C1 segment of cervical spinal cord (tissue), 14 donors: Measurements from ENCODE around the gene DAPL1.

Experiments used
- DNase-seq, 14 donors: peaks; one replicate each; lab custom pipeline; 2025; lab: John Stamatoyannopoulos, UW

DAPL1 gene, protein sequence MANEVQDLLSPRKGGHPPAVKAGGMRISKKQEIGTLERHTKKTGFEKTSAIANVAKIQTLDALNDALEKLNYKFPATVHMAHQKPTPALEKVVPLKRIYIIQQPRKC

DNA sequence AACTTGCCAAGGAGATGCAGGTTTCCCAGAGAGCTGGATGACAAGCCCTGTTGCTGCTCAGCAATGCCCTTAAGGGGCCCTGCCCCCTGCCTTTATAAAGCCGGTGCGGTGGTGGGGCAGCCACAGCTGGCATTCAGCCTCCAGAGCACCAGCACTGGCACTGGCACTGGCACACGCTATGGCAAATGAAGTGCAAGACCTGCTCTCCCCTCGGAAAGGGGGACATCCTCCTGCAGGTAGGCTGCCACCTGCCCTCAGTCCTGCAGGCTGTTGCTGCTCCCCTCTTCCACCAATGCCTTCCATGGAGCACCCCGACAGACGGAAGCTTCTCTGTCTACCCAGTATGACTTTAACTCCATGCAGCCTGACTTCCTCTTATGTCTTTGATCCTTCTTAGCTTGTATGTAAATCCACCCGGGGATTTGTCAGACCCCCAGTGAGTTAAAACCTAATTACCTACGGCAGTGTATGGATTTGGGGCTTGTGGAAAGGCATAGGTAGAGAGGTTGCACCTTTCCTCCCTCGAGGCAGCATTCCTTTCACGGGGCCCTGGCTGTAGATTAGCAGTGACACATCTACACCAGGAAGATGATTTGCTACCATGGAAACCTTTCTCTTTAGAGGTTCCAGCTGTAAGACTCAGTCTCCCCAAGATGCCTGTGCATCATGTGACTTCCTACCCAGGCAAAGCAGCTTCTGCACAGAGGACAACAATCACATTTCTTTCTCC is at the start of gene DAPL1:
Gene DAPL1 (plus strand): TSS at position 123 of the 730 bp plus-strand sequence. CDS start 56 bp downstream, at position 179.
- peak in 1 of 14 donors; percentile 31 for DNase-seq

DNA sequence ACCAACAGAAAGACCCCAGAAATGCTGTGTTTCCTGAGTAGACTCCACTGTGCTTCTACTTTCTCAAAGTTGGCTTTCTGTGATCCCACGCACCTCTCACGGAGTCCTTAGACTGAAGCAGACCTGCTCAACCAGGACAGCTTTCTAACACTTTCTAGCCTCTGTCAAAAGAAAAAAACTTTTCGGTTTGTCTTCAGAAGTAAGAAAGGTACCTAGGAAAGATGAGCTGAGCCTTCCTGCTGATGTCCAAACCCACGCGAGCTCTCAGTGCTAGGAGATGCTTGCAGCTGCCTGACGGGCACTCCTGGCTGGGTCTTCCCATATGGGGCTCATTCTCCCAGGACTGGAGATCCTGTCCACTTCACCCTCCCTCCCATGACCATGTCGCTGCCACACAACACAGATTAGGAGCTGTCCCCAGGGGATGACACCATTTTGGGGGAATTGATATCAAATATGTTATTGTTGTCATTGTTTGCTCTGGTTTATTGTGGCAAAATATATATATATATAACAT is 49.2 kb upstream of the DAPL1 start:
- DNase-seq = no peak

DNA sequence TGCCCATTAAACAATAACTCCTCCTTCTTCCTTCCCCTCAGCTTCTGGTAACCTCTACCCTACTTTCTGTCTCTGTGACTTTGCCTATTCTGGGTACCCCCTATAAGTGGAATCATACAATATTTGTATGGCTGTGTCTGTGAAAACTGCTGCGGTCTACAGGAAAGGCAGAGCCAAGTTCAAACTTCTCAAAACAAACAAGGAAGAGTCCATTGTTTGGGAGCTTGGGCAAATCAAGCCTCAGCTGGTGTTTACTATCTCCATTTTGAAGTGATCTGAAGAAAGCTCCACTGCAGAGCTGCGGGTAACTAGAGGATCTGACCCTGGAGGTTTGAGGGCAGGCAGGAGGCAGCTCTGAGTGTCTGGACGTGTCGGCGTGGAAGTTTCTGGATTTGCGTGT is 48.6 kb upstream of the DAPL1 start:
- DNase-seq = no peak

DNA sequence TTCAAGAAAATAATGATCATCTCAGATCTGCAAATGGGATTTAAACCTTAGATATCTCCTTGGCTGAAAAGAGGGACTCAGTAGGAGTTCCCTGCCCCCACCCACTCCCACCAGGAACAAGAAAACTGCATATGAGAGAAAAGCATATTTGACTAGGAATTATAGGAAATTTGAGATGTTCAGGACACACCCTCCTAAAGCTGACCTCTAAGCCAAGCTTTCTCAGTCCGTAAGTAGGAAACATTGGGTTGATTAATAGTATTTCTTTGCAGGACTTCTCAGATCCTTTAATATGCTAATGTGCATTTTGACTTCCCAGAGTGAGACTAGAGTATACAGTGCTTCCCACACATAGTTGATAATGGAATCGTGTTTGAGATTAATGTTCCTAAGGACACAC is 47.8 kb upstream of the DAPL1 start:
- no peak for DNase-seq

DNA sequence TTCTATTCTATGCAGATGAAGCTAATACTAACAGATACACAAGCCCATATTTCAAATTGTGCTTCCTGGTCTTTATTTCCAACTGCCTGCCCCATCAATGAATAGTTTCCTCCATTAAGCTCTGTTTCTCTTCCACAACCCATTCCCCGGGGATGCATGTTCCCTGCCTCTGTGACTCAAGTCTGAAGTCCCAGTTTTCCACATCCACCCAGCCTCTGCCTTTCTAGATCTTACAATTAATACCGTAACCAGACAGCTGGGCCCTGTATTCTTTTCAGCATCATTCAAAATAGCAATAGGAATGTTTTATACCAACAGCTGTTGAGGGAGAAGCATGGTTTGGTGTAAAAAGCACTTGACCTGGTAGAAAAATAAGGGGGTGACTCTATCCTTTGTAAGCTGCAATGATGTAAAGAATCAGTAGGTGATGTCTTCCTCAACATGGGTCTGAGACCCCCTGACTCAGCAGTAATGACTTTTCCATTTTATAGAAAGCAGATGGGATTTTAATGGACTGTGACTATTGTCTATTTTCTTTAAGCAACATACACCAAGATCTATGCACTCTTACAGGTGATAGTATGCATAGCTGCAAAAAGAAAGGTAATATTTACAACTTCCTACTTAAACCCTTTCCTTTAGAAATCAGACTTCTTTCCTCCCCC is 46.1 kb upstream of the DAPL1 start:
- no peak for DNase-seq

DNA sequence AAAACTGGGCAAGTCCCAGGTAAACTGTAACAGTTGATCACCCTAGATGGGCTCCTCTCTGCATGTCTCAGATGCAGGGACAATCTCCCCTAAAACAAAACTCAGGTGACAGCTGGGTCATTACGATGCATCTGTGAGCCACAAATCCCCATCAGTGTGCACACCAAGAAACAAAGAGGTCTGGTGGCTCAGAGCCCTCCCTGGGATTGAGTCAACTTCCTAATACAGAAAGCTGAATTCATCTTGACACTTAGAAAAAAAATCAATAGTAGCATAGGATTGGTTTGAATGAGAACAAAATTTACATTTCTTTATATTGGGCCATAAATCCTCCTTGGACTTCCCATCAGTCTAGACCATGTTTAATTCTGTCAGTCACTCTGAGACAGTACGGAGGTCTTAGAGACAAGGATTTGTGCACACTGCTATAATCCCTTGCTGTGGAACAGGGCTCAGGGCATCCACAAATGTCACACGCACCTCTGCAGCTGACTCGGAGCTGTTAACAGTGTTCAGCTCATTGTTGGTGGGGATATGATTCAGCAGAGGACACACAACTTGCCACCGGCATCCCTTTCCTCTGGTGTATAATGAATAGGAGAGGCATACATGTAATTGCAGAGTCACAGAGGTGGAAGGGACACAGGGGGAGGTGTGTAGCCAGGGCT is 44.5 kb upstream of the DAPL1 start:
- DNase-seq = no peak

DNA sequence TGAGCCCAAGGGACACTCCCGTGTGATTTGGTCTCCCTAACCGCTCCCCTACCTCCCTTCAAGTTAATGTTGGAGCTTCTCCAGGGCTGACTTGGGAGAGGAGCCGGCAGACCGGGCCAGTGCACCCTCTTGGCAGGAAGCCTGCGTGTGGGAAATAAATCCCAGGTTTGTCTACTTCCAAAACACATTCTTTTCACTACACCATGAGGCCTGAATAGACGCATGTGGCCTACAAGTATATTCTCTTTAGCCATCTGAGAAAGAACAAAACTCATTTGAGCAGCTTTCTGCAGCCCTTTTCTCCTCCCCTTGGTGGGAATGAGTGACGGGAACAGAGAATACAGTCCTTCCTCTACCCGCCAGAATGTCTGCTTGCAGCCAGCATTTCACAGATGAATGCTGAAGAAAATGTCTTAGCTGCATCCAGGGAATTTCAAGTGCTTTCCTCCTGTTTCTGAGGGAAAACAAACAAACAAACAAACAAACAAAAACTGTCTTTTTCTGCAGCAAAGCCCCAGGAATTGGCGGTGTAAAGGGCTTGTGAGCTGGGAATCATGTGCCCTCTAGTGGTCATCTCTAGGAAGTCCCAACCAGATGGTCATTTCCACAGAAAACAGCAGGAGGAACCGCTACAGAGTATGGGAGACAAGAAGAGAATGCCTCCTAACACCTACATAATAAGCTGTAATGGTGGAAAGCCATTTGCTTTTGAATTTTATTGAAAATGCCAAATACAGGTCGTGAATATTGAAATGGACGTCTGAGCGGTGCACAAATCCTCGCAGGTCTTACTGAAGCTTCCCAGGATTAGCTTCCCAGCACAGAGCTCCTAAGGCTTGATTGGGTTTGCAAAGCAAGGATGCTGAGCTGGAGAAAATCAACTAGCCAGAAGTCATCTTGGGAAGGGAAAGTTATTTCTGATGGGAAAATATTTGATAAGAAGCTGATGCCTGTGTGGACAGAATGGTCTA is 41.2 kb upstream of the DAPL1 start:
- peak in 12 of 14 donors; percentile 10 to 79 (median 44) for DNase-seq

DNA sequence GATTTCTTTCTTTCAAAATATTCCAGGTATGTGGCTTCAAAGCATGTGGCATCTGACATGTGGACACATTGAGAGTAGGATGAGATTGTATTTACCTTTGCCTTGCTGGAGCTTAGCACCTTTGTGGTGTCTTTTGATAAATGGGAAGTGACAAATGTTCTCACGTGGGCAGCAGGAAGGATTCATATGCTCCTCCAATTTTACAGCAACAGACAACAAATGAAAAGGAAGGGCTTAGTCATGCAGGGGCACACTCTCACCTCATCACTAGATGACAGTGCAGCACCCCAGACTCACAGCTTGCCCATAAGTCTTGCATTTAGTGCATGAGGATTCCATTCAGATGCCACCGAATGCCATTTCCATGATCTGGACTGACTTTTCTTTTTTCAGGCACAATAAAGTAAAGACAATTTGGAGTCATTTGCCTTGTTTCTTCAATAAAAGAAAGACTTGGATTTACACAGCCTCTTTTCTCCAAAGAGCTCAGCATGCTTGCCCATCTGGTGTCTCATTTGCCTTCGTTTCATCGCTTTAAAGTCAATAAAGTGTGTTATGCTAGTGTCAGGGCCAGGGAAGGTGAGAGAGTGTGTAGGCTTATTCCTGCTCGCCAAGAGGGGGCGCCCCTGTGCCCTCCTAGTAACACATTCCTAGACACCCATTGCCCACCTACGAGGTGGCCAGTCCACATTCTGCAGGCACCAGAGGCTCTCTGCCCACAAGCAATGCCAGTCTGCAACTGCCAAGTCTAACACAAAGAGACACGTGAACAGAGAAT is 39.6 kb upstream of the DAPL1 start:
- DNase-seq = no peak

DNA sequence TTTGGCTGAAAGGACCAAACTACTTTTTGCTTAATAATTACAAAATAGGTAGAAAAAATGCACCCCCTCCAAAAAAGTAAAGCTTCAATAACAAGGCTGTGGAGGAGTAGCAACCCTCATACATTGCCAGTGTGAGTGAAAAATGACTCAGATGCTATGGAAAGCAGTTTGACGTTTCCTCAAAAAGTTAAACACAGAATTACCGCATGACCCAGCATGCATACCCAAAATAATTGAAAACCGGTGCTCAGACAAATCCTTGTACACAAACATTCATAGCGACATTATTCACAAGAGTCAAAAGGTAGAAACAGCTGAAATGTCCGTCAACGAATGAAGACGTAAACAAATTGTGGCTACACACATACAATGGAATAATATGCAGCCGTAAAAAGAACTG is 38.8 kb upstream of the DAPL1 start:
- no peak for DNase-seq

DNA sequence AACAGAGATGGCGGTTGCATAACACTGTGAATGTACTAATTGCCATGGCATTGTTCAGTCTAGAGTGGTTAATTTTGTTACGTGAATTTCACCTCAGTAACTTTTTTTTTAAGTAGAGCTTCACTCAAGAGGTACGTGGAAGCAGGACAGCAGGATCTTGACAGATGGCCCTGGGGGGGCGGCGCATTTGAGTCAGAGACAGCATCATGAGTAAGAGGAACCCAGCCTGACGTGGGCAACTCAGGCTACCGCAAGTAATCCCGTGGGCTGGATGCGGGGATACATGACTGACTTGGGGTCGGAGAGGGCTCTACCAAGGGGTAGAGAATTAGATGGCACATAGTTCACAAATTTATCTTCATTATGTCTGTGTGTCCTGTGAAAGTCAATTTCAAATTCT is 38.1 kb upstream of the DAPL1 start:
- no peak for DNase-seq

DNA sequence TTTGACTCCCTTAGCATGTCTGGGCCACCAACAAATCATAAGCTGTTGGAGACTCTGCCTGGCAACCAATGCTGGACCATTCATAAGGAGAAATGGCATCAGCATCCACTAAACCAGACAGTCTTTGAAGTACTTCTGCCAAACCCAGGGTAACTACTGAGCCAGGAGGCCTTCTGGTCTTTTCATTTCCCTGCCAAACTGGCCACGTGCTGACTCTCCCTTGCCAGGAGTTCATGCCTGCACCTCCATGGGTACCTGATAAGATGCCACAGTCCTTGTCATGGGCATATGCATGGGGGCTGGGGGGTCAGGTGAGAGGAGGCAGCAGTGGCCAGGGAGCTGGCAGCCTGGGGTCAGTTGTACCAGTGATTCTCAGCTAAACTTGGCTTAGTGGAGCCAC is 34.2 kb upstream of the DAPL1 start:
- peak in 3 of 14 donors; percentile 4 to 89 (median 37) for DNase-seq

DNA sequence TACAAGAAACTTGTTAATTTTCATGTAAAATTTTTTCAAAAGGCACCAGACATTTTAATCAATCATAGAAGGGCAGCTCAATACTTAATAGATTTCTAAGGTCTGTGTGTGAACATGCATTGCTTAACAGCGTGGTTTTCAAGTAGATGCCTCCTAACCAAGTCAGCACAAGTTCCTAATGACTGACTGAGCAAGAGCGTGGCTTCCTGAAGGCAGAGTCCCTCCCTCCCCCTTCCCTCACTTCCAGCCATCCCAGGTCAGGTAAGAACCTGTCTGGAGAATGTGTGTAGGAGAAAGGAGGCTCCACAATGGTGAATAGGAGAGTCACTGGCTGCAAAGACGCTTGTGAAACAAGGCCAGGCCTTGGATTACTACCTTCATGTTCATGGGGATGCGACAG is 33.5 kb upstream of the DAPL1 start:
- no peak for DNase-seq

DNA sequence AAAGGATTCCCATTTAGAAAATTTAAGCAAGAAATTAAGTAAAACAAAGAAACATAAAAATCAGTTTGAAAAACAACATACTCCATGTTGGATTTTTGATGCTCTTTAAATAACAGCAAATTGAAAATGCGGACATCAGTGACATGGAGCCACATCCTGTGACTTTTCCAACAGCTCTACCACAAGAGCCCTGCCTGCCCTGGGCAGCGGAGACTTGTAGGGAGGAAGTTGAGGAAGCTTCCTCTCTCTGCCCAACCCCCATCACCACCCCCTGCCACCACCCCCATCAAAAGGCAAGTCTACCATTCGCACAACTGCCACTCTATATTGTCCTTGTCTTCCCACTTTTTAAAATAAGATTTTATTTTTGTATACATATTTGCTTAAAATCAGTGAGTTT is 32.8 kb upstream of the DAPL1 start:
- no peak for DNase-seq

DNA sequence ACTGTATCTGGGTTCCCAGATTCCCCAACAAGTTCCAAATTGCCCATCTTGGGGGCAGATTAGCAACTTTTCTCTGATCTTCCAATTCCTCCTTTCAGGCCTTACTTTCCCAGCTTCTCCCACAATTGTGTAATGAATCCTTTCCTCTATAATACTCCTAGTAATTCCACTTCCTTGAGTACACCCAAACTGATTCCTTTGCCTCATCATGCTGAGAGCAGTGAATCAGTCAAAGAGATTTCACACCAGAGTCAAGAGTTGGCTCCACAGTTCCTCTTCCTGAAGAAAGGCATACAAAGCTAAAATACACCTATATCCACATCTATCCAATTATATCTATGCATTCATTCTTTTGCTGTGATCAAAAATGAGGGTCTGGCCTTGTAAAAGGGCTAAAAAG is 28.6 kb upstream of the DAPL1 start:
- DNase-seq = no peak

DNA sequence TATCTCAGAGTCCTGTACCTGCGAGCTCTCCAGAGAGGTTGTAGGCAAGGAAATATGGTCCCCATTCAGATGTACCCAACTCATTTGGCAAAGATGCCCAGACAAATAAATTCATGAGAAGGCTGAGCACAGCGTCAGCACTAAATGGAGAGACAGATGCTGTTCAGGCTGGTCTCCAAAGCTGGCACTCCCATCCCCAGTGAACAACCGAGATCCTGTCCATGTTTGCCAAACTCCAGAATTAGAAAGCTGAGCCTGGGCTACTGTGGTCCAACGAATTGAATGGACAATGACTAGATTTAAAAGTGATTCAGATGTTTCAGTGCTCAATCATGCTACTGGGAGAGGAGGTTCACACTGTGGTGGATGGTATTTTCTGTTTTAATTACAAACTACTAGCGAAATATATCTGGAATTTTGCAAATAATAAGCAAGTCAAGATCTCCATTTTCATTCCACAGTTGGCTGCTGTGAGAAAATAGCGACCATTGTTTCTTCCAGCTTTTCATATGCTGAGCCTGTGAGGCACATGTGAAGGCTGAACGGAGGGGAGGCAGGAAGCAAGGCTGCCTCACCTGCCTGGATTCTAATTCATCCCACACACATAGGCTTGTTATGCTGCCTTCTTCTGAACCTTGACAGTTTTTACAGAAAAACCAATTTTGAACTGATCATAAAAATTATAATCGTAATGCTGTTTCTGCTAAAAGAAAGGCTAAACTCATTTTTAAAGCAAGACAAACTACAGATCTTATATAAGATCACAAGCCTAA is 22.6 kb upstream of the DAPL1 start:
- peak in 11 of 14 donors; percentile 23 to 79 (median 61) for DNase-seq

DNA sequence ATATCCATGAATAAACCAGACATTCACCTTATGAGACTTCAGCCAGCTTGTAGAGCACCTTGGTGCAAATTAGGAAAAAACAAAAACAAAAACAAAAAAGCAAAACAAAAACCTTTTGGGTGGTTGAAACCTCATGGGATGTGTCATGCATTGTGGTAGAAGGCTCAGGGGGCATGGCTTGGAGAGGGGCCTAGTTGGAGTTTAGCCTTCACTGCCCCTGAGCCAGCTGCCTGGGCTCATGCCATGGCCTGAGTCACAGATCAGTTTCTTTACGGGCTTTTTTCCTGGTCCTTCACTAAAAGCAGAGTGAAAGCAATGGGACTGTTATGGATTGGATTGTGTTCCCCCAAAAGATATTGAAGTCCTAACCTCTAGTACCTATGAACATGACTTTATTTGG is 22.0 kb upstream of the DAPL1 start:
- peak in 6 of 14 donors; percentile 4 to 59 (median 27) for DNase-seq

DNA sequence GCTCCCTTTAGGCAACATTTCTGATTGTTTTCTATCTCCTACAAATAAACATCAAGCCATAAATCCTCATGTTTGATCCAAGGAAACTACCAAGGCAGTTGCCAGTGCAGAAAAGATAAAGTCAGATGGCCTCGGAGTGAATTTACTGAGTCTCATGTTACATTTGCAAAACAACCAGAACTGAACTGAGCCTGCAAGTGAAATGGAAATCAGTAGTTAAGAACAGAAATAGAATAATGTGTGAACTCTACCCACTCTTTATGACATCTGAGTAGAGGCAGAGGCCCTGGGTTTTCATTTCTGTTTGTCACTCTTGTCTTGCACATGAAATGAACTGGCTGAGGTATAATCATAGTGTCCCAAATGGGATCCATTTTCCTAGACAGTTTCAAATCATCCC is 20.4 kb upstream of the DAPL1 start:
- DNase-seq = no peak

DNA sequence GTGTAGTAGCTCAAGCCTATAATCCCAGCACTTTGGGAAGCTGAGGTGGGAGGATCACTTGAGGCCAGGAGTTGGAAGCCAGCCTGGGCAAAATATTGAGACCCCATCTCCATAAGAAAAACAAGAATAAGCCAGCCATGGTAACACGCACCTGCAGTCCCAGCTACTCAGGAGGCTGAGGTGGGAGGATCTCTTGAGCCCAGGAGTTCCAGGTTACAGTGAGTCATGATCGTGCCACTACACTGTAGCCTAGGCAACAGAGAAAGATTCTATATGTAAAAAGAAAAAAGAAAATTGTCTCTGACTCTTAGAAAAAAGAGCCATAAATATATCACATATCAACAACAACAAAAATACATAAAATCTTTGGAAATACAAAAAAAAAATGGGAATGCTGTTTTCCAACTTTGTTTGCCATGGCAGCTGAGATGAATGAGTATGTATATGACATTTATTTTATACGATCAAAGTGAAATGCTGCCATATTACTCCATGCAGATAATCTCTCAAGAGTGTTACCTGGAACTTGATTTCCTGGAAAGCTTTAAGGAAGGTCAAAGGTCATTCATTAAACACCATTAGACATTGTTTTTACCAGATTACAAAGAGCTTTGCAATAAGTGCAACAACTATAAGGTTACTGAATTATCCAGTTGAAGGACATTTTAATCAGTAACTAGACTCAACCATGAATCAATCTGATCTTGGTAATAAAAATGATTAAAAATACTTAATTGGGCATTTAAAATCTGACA is 19.7 kb upstream of the DAPL1 start:
- DNase-seq = no peak

DNA sequence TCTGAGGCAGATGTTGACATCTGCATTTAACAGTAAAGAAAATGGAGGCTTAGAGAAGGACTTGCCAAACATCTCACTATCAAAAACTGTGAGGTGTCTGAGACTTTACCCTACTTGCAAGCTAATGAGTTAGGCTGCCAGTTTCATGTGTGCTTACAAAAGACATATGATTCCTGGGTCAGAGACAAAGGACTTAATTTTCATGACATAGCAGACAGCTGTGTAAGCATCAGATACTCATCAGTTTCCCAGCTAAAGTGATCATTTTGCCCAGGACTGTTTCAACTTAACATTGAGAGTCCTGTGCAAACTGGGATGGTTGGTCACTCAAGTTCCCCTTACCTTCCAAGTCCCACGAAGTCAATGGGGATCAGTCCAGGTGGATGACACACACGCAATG is 18.9 kb upstream of the DAPL1 start:
- no peak for DNase-seq
